Measurements from ENCODE around the gene KRTAP10-10.
A peak's percentile ranks its signal among the peaks of the same experiment; 100 is the strongest.
"Not testable (repeated sequence)": the region's sequence is repeated elsewhere in the genome, so short reads cannot be mapped to it uniquely, and the experiment has no call there.

KRTAP10-10 gene

GRCh38 chr21:44658541-44658910 lies 21.4 kb downstream of the KRTAP10-10 start:
- Histone ChIP-seq H3K27ac (ENCODE audit: insufficient read depth, low read length, poor library complexity, severe bottlenecking) (peak overlapping the region; percentile 63), H3K36me3 (ENCODE audit: control insufficient read depth, insufficient read depth, low read length) (no peaks in the 10 kb centered on the region), H3K27me3 (replicated peaks; ENCODE audit: control insufficient read depth, insufficient read depth, low read length, poor library complexity, severe bottlenecking) (no peaks in the 10 kb centered on the region), H3K4me1 (ENCODE audit: control insufficient read depth, insufficient read depth, low read length, poor library complexity, severe bottlenecking) (peaks cover 45% of the 10 kb centered on the region), H3K9me3 (ENCODE audit: control insufficient read depth, low read length) (no peaks in the 10 kb centered on the region), H3K4me3 (ENCODE audit: insufficient read depth, low read depth, low read length, poor library complexity, severe bottlenecking) (no peak overlapping the region)
- no peak for DNase-seq

- no peaks in the 10 kb centered on the region for H3K27me3 ChIP-seq (replicated peaks; ENCODE audit: control insufficient read depth, insufficient read depth, low read length, poor library complexity, severe bottlenecking)
- no peaks in the 10 kb centered on the region for H3K36me3 ChIP-seq (ENCODE audit: control insufficient read depth, insufficient read depth, low read length)
- H3K4me1 ChIP-seq (ENCODE audit: control insufficient read depth, insufficient read depth, low read length, poor library complexity, severe bottlenecking): peaks cover 40% of the 10 kb centered on the region
- H3K4me3 ChIP-seq (ENCODE audit: insufficient read depth, low read depth, low read length, poor library complexity, severe bottlenecking): no peak overlapping the region
- DNase-seq: no peak
- no peaks in the 10 kb centered on the region for H3K9me3 ChIP-seq (ENCODE audit: control insufficient read depth, low read length)
- peak overlapping the region; percentile 63 for H3K27ac ChIP-seq (ENCODE audit: insufficient read depth, low read length, poor library complexity, severe bottlenecking)
Observed at GRCh38 chr21:44658913-44659595, 21.9 kb downstream of the KRTAP10-10 start.

GRCh38 chr21:44661567-44661966 lies 24.4 kb downstream of the KRTAP10-10 start:
- H3K9me3 ChIP-seq (ENCODE audit: control insufficient read depth, low read length); H3K4me3 ChIP-seq (ENCODE audit: insufficient read depth, low read depth, low read length, poor library complexity, severe bottlenecking); H3K36me3 ChIP-seq (ENCODE audit: control insufficient read depth, insufficient read depth, low read length); H3K27me3 ChIP-seq (replicated peaks; ENCODE audit: control insufficient read depth, insufficient read depth, low read length, poor library complexity, severe bottlenecking); DNase-seq; H3K27ac ChIP-seq (ENCODE audit: insufficient read depth, low read length, poor library complexity, severe bottlenecking): not testable (repeated sequence)
- H3K4me1 ChIP-seq (ENCODE audit: control insufficient read depth, insufficient read depth, low read length, poor library complexity, severe bottlenecking): peaks cover 29% of the 10 kb centered on the region

DNA sequence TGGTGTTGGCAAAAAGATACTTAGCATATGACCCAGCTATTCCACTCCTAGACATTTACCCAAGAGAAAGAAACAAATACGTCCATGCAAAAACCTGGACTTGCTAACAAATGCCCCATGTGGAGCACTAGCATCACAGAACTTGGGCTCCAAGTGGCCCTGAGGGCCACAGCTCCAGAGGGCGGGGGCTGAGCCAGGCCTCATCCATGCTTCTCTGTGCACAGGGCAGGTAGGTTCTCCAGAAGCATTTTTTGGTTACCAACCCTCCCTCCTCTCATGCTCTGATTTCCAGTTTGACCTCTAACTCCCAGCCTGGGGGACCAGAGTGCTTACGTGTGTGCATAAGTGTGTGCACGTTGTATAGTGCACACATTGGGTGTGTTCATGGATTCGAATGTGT lies 27.5 kb downstream of the KRTAP10-10 start:
- Histone ChIP-seq H3K36me3 (ENCODE audit: control insufficient read depth, insufficient read depth, low read length) (no peaks in the 10 kb centered on the region), H3K27me3 (replicated peaks; ENCODE audit: control insufficient read depth, insufficient read depth, low read length, poor library complexity, severe bottlenecking) (no peaks in the 10 kb centered on the region), H3K9me3 (ENCODE audit: control insufficient read depth, low read length) (no peaks in the 10 kb centered on the region), H3K4me3 (ENCODE audit: insufficient read depth, low read depth, low read length, poor library complexity, severe bottlenecking) (no peak overlapping the region), H3K27ac (ENCODE audit: insufficient read depth, low read length, poor library complexity, severe bottlenecking) (no peak overlapping the region), H3K4me1 (ENCODE audit: control insufficient read depth, insufficient read depth, low read length, poor library complexity, severe bottlenecking) (peaks cover 1% of the 10 kb centered on the region)
- DNase-seq: no peak

GRCh38 chr21:44666401-44667320 lies 29.5 kb downstream of the KRTAP10-10 start, which contains the start of gene KRTAP12-2:
TSS of gene KRTAP12-2 (minus strand) at chr21:44666927. CDS start at chr21:44666886, 41 bp downstream.
- DNase-seq: no peak
- H3K27me3 ChIP-seq (replicated peaks; ENCODE audit: control insufficient read depth, insufficient read depth, low read length, poor library complexity, severe bottlenecking): no peaks in the 10 kb centered on the region
- no peaks in the 10 kb centered on the region for H3K36me3 ChIP-seq (ENCODE audit: control insufficient read depth, insufficient read depth, low read length)
- H3K9me3 ChIP-seq (ENCODE audit: control insufficient read depth, low read length): peaks cover 4% of the 10 kb centered on the region
- no peaks in the 10 kb centered on the region for H3K4me1 ChIP-seq (ENCODE audit: control insufficient read depth, insufficient read depth, low read length, poor library complexity, severe bottlenecking)
- H3K27ac ChIP-seq (ENCODE audit: insufficient read depth, low read length, poor library complexity, severe bottlenecking): no peak within 1 kb of the TSS
- no peak within 1 kb of the TSS for H3K4me3 ChIP-seq (ENCODE audit: insufficient read depth, low read depth, low read length, poor library complexity, severe bottlenecking)

- Histone ChIP-seq H3K4me3 (ENCODE audit: insufficient read depth, low read depth, low read length, poor library complexity, severe bottlenecking) (no peak overlapping the region), H3K27ac (ENCODE audit: insufficient read depth, low read length, poor library complexity, severe bottlenecking) (no peak overlapping the region), H3K36me3 (ENCODE audit: control insufficient read depth, insufficient read depth, low read length) (no peaks in the 10 kb centered on the region), H3K27me3 (replicated peaks; ENCODE audit: control insufficient read depth, insufficient read depth, low read length, poor library complexity, severe bottlenecking) (no peaks in the 10 kb centered on the region), H3K9me3 (ENCODE audit: control insufficient read depth, low read length) (peaks cover 6% of the 10 kb centered on the region), H3K4me1 (ENCODE audit: control insufficient read depth, insufficient read depth, low read length, poor library complexity, severe bottlenecking) (no peaks in the 10 kb centered on the region)
- DNase-seq: no peak
Observed at GRCh38 chr21:44667612-44668011, 30.5 kb downstream of the KRTAP10-10 start.

- H3K27ac ChIP-seq (ENCODE audit: insufficient read depth, low read length, poor library complexity, severe bottlenecking): no peak overlapping the region
- no peaks in the 10 kb centered on the region for H3K27me3 ChIP-seq (replicated peaks; ENCODE audit: control insufficient read depth, insufficient read depth, low read length, poor library complexity, severe bottlenecking)
- no peaks in the 10 kb centered on the region for H3K4me1 ChIP-seq (ENCODE audit: control insufficient read depth, insufficient read depth, low read length, poor library complexity, severe bottlenecking)
- H3K4me3 ChIP-seq (ENCODE audit: insufficient read depth, low read depth, low read length, poor library complexity, severe bottlenecking): no peak overlapping the region
- DNase-seq: no peak
- peaks cover 6% of the 10 kb centered on the region for H3K9me3 ChIP-seq (ENCODE audit: control insufficient read depth, low read length)
- no peaks in the 10 kb centered on the region for H3K36me3 ChIP-seq (ENCODE audit: control insufficient read depth, insufficient read depth, low read length)
Observed at GRCh38 chr21:44670642-44671432, 33.7 kb downstream of the KRTAP10-10 start.

DNA sequence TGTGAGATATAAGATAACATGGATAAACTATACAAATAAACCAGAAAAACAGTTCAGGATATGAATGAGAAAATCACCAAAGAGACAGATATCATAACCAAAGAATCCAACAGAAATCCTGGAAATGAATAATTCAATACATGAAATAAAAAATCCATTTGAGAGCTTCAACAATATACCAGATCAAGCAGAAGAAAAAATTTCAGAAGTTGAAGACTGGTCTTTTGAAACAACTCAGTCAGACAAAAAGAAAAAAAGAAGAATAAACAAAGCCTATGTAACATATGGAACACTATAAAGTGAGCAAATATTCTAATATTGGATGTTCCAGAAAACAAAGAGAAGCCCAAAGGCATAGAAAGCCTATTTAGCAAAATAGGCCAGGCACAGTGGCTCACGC lies 34.8 kb downstream of the KRTAP10-10 start:
- Histone ChIP-seq H3K4me1 (ENCODE audit: control insufficient read depth, insufficient read depth, low read length, poor library complexity, severe bottlenecking) (no peaks in the 10 kb centered on the region), H3K27me3 (replicated peaks; ENCODE audit: control insufficient read depth, insufficient read depth, low read length, poor library complexity, severe bottlenecking) (no peaks in the 10 kb centered on the region), H3K27ac (ENCODE audit: insufficient read depth, low read length, poor library complexity, severe bottlenecking) (no peak overlapping the region), H3K36me3 (ENCODE audit: control insufficient read depth, insufficient read depth, low read length) (no peaks in the 10 kb centered on the region), H3K9me3 (ENCODE audit: control insufficient read depth, low read length) (peaks cover 6% of the 10 kb centered on the region), H3K4me3 (ENCODE audit: insufficient read depth, low read depth, low read length, poor library complexity, severe bottlenecking) (no peak overlapping the region)
- no peak for DNase-seq

- H3K27ac ChIP-seq (ENCODE audit: insufficient read depth, low read length, poor library complexity, severe bottlenecking): no peak overlapping the region
- no peak overlapping the region for H3K4me3 ChIP-seq (ENCODE audit: insufficient read depth, low read depth, low read length, poor library complexity, severe bottlenecking)
- H3K9me3 ChIP-seq (ENCODE audit: control insufficient read depth, low read length): no peaks in the 10 kb centered on the region
- no peaks in the 10 kb centered on the region for H3K4me1 ChIP-seq (ENCODE audit: control insufficient read depth, insufficient read depth, low read length, poor library complexity, severe bottlenecking)
- DNase-seq: no peak
- no peaks in the 10 kb centered on the region for H3K36me3 ChIP-seq (ENCODE audit: control insufficient read depth, insufficient read depth, low read length)
- no peaks in the 10 kb centered on the region for H3K27me3 ChIP-seq (replicated peaks; ENCODE audit: control insufficient read depth, insufficient read depth, low read length, poor library complexity, severe bottlenecking)
Observed at GRCh38 chr21:44677881-44678280, 40.7 kb downstream of the KRTAP10-10 start.
